ENCODE measurements around the gene EFNB2. TPM values are rescaled to one million over a fixed set of nuclear protein-coding genes. Genes with fewer than 3 reads are reported as not detected.

Gene EFNB2
- total and polyA plus RNA-seq, 3 experiments from 2014 or later = 0.05 to 0.22 (median 0.11) TPM

GRCh38 chr13:106468207-106468606 lies 67.3 kb downstream of the EFNB2 start:
- Mint-ChIP-seq H3K4me3 (no peak overlapping the region), H3K9me3 (no peaks in the 10 kb centered on the region), H3K27me3 (peaks cover 3 to 7% of the 10 kb centered on the region in 2 donors), H3K27ac (no peak overlapping the region), H3K36me3 (no peaks in the 10 kb centered on the region), H3K4me1 (no peaks in the 10 kb centered on the region)
- no peak for DNase-seq
- Histone ChIP-seq H3K9me3 (ENCODE audit: low read length) (no peaks in the 10 kb centered on the region), H3K36me3 (ENCODE audit: insufficient read depth, low read length) (no peaks in the 10 kb centered on the region), H3K4me3 (ENCODE audit: low read length) (no peak overlapping the region), H3K27ac (ENCODE audit: low read depth, low read length) (no peak overlapping the region), H3K4me1 (ENCODE audit: insufficient read depth, low read length) (no peaks in the 10 kb centered on the region), H3K27me3 (ENCODE audit: insufficient read depth, low read length, poor library complexity, severe bottlenecking) (no peaks in the 10 kb centered on the region)
- ChIA-PET CTCF (no interaction called here), POLR2A (no interaction called here)

GRCh38 chr13:106467427-106468122 lies 67.9 kb downstream of the EFNB2 start:
- POLR2A ChIA-PET = no interaction called here
- Histone ChIP-seq H3K27me3 (ENCODE audit: insufficient read depth, low read length, poor library complexity, severe bottlenecking) (no peaks in the 10 kb centered on the region), H3K27ac (ENCODE audit: low read depth, low read length) (no peak overlapping the region), H3K4me1 (ENCODE audit: insufficient read depth, low read length) (no peaks in the 10 kb centered on the region), H3K9me3 (ENCODE audit: low read length) (no peaks in the 10 kb centered on the region), H3K4me3 (ENCODE audit: low read length) (no peak overlapping the region), H3K36me3 (ENCODE audit: insufficient read depth, low read length) (no peaks in the 10 kb centered on the region)
- peaks cover 3 to 6% of the 10 kb centered on the region in 2 donors for H3K27me3 Mint-ChIP-seq
- CTCF ChIA-PET = no interaction called here
- no peaks in the 10 kb centered on the region for H3K9me3 Mint-ChIP-seq
- H3K4me1 Mint-ChIP-seq = no peaks in the 10 kb centered on the region
- no peak overlapping the region for H3K27ac Mint-ChIP-seq
- no peak overlapping the region for H3K4me3 Mint-ChIP-seq
- DNase-seq = no peak
- no peaks in the 10 kb centered on the region for H3K36me3 Mint-ChIP-seq

GRCh38 chr13:106466691-106467426 lies 68.6 kb downstream of the EFNB2 start:
- Mint-ChIP-seq H3K27me3 (peaks cover 3 to 8% of the 10 kb centered on the region in 2 donors), H3K27ac (no peak overlapping the region), H3K36me3 (no peaks in the 10 kb centered on the region), H3K4me3 (no peak overlapping the region), H3K9me3 (no peaks in the 10 kb centered on the region), H3K4me1 (no peaks in the 10 kb centered on the region)
- ChIA-PET POLR2A (no interaction called here), CTCF (no interaction called here)
- Histone ChIP-seq H3K4me1 (ENCODE audit: insufficient read depth, low read length) (no peaks in the 10 kb centered on the region), H3K4me3 (ENCODE audit: low read length) (no peak overlapping the region), H3K27ac (ENCODE audit: low read depth, low read length) (no peak overlapping the region), H3K36me3 (ENCODE audit: insufficient read depth, low read length) (no peaks in the 10 kb centered on the region), H3K27me3 (ENCODE audit: insufficient read depth, low read length, poor library complexity, severe bottlenecking) (no peaks in the 10 kb centered on the region), H3K9me3 (ENCODE audit: low read length) (no peaks in the 10 kb centered on the region)
- no peak for DNase-seq

- Histone ChIP-seq H3K27ac (ENCODE audit: low read depth, low read length) (no peak overlapping the region), H3K9me3 (ENCODE audit: low read length) (no peaks in the 10 kb centered on the region), H3K4me1 (ENCODE audit: insufficient read depth, low read length) (no peaks in the 10 kb centered on the region), H3K27me3 (ENCODE audit: insufficient read depth, low read length, poor library complexity, severe bottlenecking) (no peaks in the 10 kb centered on the region), H3K4me3 (ENCODE audit: low read length) (no peak overlapping the region), H3K36me3 (ENCODE audit: insufficient read depth, low read length) (no peaks in the 10 kb centered on the region)
- H3K27ac Mint-ChIP-seq = no peak overlapping the region
- no peak for DNase-seq
- CTCF ChIA-PET = no interaction called here
- no peaks in the 10 kb centered on the region for H3K9me3 Mint-ChIP-seq
- H3K36me3 Mint-ChIP-seq = no peaks in the 10 kb centered on the region
- no peaks in the 10 kb centered on the region for H3K4me1 Mint-ChIP-seq
- no peak overlapping the region for H3K4me3 Mint-ChIP-seq
- H3K27me3 Mint-ChIP-seq = peaks cover 3 to 8% of the 10 kb centered on the region in 2 donors
- POLR2A ChIA-PET = no interaction called here
These were observed 71.4 kb downstream of the EFNB2 start for GRCh38 chr13:106464076-106464475.

- H3K4me1 ChIP-seq (ENCODE audit: insufficient read depth, low read length) = no peaks in the 10 kb centered on the region
- no peak overlapping the region for H3K4me3 ChIP-seq (ENCODE audit: low read length)
- no peak for DNase-seq
- H3K36me3 Mint-ChIP-seq = no peaks in the 10 kb centered on the region
- H3K27ac ChIP-seq (ENCODE audit: low read depth, low read length) = no peak overlapping the region
- no peaks in the 10 kb centered on the region for H3K9me3 ChIP-seq (ENCODE audit: low read length)
- H3K27ac Mint-ChIP-seq = no peak overlapping the region
- no peaks in the 10 kb centered on the region for H3K27me3 ChIP-seq (ENCODE audit: insufficient read depth, low read length, poor library complexity, severe bottlenecking)
- CTCF ChIA-PET = no interaction called here
- peaks cover 7 to 8% of the 10 kb centered on the region in 2 donors for H3K27me3 Mint-ChIP-seq
- no peaks in the 10 kb centered on the region for H3K36me3 ChIP-seq (ENCODE audit: insufficient read depth, low read length)
- H3K4me1 Mint-ChIP-seq = no peaks in the 10 kb centered on the region
- peaks cover 0 to 2% (median 0%) of the 10 kb centered on the region in 5 donors for H3K9me3 Mint-ChIP-seq
- H3K4me3 Mint-ChIP-seq = no peak overlapping the region
- POLR2A ChIA-PET = no interaction called here
These were observed 72.8 kb downstream of the EFNB2 start for GRCh38 chr13:106462710-106463109.

GRCh38 chr13:106455777-106456176 lies 79.7 kb downstream of the EFNB2 start:
- no peaks in the 10 kb centered on the region for H3K9me3 ChIP-seq (ENCODE audit: low read length)
- Mint-ChIP-seq H3K9me3 (peaks cover 0 to 4% (median 0%) of the 10 kb centered on the region in 5 donors), H3K27me3 (peaks cover 6 to 15% of the 10 kb centered on the region in 2 donors), H3K27ac (no peak overlapping the region), H3K4me3 (no peak overlapping the region), H3K4me1 (no peaks in the 10 kb centered on the region), H3K36me3 (no peaks in the 10 kb centered on the region)
- ChIA-PET CTCF (no interaction called here), POLR2A (no interaction called here)
- H3K27me3 ChIP-seq (ENCODE audit: insufficient read depth, low read length, poor library complexity, severe bottlenecking) = no peaks in the 10 kb centered on the region
- no peak for DNase-seq
- H3K4me3 ChIP-seq (ENCODE audit: low read length) = no peak overlapping the region
- no peaks in the 10 kb centered on the region for H3K36me3 ChIP-seq (ENCODE audit: insufficient read depth, low read length)
- no peak overlapping the region for H3K27ac ChIP-seq (ENCODE audit: low read depth, low read length)
- H3K4me1 ChIP-seq (ENCODE audit: insufficient read depth, low read length) = no peaks in the 10 kb centered on the region

GRCh38 chr13:106455190-106455589 lies 80.3 kb downstream of the EFNB2 start:
- CTCF ChIA-PET = no interaction called here
- no peaks in the 10 kb centered on the region for H3K9me3 ChIP-seq (ENCODE audit: low read length)
- H3K36me3 ChIP-seq (ENCODE audit: insufficient read depth, low read length) = no peaks in the 10 kb centered on the region
- Mint-ChIP-seq H3K4me3 (no peak overlapping the region), H3K4me1 (no peaks in the 10 kb centered on the region), H3K9me3 (peaks cover 0 to 4% (median 0%) of the 10 kb centered on the region in 5 donors), H3K27me3 (peaks cover 6 to 15% of the 10 kb centered on the region in 2 donors), H3K27ac (no peak overlapping the region), H3K36me3 (no peaks in the 10 kb centered on the region)
- H3K27ac ChIP-seq (ENCODE audit: low read depth, low read length) = no peak overlapping the region
- no peaks in the 10 kb centered on the region for H3K27me3 ChIP-seq (ENCODE audit: insufficient read depth, low read length, poor library complexity, severe bottlenecking)
- H3K4me3 ChIP-seq (ENCODE audit: low read length) = no peak overlapping the region
- POLR2A ChIA-PET = no interaction called here
- no peak for DNase-seq
- H3K4me1 ChIP-seq (ENCODE audit: insufficient read depth, low read length) = no peaks in the 10 kb centered on the region

GRCh38 chr13:106453101-106453500 lies 82.4 kb downstream of the EFNB2 start:
- H3K27me3 ChIP-seq (ENCODE audit: insufficient read depth, low read length, poor library complexity, severe bottlenecking) = no peaks in the 10 kb centered on the region
- CTCF ChIA-PET = no interaction called here
- no peak overlapping the region for H3K4me3 Mint-ChIP-seq
- no peak overlapping the region for H3K27ac Mint-ChIP-seq
- peaks cover 0 to 2% (median 0%) of the 10 kb centered on the region in 5 donors for H3K9me3 Mint-ChIP-seq
- H3K9me3 ChIP-seq (ENCODE audit: low read length) = no peaks in the 10 kb centered on the region
- no peaks in the 10 kb centered on the region for H3K36me3 Mint-ChIP-seq
- H3K27ac ChIP-seq (ENCODE audit: low read depth, low read length) = no peak overlapping the region
- H3K27me3 Mint-ChIP-seq = peaks cover 11 to 14% of the 10 kb centered on the region in 2 donors
- H3K36me3 ChIP-seq (ENCODE audit: insufficient read depth, low read length) = no peaks in the 10 kb centered on the region
- H3K4me3 ChIP-seq (ENCODE audit: low read length) = no peak overlapping the region
- no peak for DNase-seq
- no peaks in the 10 kb centered on the region for H3K4me1 ChIP-seq (ENCODE audit: insufficient read depth, low read length)
- POLR2A ChIA-PET = no interaction called here
- H3K4me1 Mint-ChIP-seq = no peaks in the 10 kb centered on the region
